ENCODE results near the gene KCNT1.

KCNT1 gene

DNA sequence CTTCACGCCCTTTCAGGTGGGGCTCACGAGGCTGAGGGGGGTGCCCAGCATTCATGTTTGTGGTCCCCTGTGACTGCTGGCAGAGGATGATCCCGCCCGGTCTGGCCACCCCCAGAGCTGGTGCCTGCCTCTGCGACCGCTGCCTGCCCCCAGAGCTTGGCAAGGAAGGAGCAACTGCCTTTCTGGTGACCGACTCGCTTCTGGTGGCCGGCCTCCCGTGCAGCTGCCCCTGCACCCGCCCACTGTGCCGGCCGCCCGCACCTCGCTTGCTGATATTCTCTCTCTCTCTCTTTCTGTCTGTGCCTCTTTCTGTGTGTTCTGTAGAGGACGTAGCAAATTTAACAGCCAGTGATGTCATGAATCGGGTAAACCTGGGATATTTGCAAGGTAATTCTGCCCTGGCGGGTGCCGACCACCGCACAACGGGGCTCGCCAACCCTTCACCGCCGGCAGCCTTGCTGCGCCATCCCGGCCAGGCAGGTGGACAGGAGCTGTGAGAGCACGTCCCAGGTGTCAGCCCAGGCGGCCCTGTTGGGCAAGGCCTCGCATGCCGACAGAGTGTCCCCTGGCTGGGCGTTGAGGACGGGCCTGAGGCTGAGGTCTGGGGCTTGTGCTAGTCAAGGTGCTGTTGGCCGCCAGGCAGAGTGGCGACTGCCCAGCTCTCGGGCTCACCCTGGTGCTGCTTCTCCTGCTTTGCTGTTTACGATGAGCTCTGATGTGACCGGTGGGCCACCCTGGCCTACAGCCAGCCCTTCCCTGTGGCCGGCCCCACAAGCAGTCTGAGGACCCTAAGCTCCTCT is 86.0 kb downstream of the KCNT1 start:
- no peaks in the 10 kb centered on the region for H3K27me3 ChIP-seq (ENCODE audit: low read length)
- H3K9me3 ChIP-seq (ENCODE audit: insufficient read depth, low read length): no peaks in the 10 kb centered on the region
- H3K79me2 ChIP-seq (ENCODE audit: insufficient read depth, low read length): no peaks in the 10 kb centered on the region
- no peaks in the 10 kb centered on the region for H3K9me2 ChIP-seq (replicated peaks; ENCODE audit: insufficient read depth, low read length)
- H3K36me3 ChIP-seq (ENCODE audit: low read length): no peaks in the 10 kb centered on the region
- no peaks in the 10 kb centered on the region for H4K20me1 ChIP-seq (ENCODE audit: low read depth, low read length)
- H3K4me2 ChIP-seq (ENCODE audit: low read depth, low read length, poor library complexity, severe bottlenecking): no peak overlapping the region
- no peak overlapping the region for H3K4me3 ChIP-seq (ENCODE audit: insufficient read depth, low read length, poor library complexity, severe bottlenecking)
- no peak overlapping the region for H2AFZ ChIP-seq (ENCODE audit: low read depth, low read length, severe bottlenecking)
- no peak overlapping the region for H3K27ac ChIP-seq (ENCODE audit: low read depth, low read length)
- TF ChIP-seq EZH2phosphoT487 (conservative IDR thresholded peaks at IDR 0.05; ENCODE audit: low read length) (no peak), CTCF (IDR thresholded peaks at IDR 0.05; ENCODE audit: insufficient read depth, low read length, poor library complexity, severe bottlenecking) (no peak)
- H3K9ac ChIP-seq (ENCODE audit: low read length): no peak overlapping the region
- H3F3A ChIP-seq (ENCODE audit: insufficient read depth): no peaks in the 10 kb centered on the region

GRCh38 chr9:135788576-135789300 is 86.8 kb downstream of the KCNT1 start:
- H3K79me2 ChIP-seq (ENCODE audit: insufficient read depth, low read length): no peaks in the 10 kb centered on the region
- H3F3A ChIP-seq (ENCODE audit: insufficient read depth): no peaks in the 10 kb centered on the region
- no peak overlapping the region for H3K4me3 ChIP-seq (ENCODE audit: insufficient read depth, low read length, poor library complexity, severe bottlenecking)
- H3K9ac ChIP-seq (ENCODE audit: low read length): no peak overlapping the region
- H3K27ac ChIP-seq (ENCODE audit: low read depth, low read length): no peak overlapping the region
- no peak overlapping the region for H3K4me2 ChIP-seq (ENCODE audit: low read depth, low read length, poor library complexity, severe bottlenecking)
- no peak for TF ChIP-seq EZH2phosphoT487 (conservative IDR thresholded peaks at IDR 0.05; ENCODE audit: low read length)
- TF ChIP-seq CTCF (IDR thresholded peaks at IDR 0.05; ENCODE audit: insufficient read depth, low read length, poor library complexity, severe bottlenecking): no peak
- no peaks in the 10 kb centered on the region for H4K20me1 ChIP-seq (ENCODE audit: low read depth, low read length)
- H3K36me3 ChIP-seq (ENCODE audit: low read length): no peaks in the 10 kb centered on the region
- H3K9me2 ChIP-seq (replicated peaks; ENCODE audit: insufficient read depth, low read length): no peaks in the 10 kb centered on the region
- H3K9me3 ChIP-seq (ENCODE audit: insufficient read depth, low read length): no peaks in the 10 kb centered on the region
- no peak overlapping the region for H2AFZ ChIP-seq (ENCODE audit: low read depth, low read length, severe bottlenecking)
- no peaks in the 10 kb centered on the region for H3K27me3 ChIP-seq (ENCODE audit: low read length)

DNA sequence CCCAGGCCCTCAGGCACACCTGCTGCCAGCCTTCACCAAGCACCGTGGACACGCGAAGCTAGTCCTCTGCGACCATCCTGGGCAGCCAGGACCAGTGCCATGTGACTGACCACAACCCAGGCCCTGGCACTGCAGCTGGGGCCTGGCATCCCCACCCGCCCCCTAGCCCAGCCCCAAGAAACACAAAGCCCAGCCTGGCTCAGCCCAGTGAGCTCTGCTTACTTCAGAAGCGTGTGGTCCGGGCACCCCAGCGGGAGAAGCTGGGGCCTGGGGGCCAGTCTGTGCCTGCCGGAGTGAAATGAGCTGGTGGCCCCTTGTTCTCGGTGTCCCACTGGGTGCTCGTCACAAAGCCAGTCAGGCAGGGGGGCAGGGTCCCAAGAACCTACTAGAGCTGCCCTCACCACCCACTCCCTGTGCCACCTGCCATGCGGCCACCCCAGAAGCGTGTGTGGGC is 87.9 kb downstream of the KCNT1 start:
- no peak overlapping the region for H3K9ac ChIP-seq (ENCODE audit: low read length)
- H3K79me2 ChIP-seq (ENCODE audit: insufficient read depth, low read length): no peaks in the 10 kb centered on the region
- H3K4me2 ChIP-seq (ENCODE audit: low read depth, low read length, poor library complexity, severe bottlenecking): no peak overlapping the region
- TF ChIP-seq CTCF (IDR thresholded peaks at IDR 0.05; ENCODE audit: insufficient read depth, low read length, poor library complexity, severe bottlenecking): no peak
- no peaks in the 10 kb centered on the region for H3K9me2 ChIP-seq (replicated peaks; ENCODE audit: insufficient read depth, low read length)
- no peaks in the 10 kb centered on the region for H3K9me3 ChIP-seq (ENCODE audit: insufficient read depth, low read length)
- H3K27me3 ChIP-seq (ENCODE audit: low read length): no peaks in the 10 kb centered on the region
- no peak overlapping the region for H2AFZ ChIP-seq (ENCODE audit: low read depth, low read length, severe bottlenecking)
- no peak overlapping the region for H3K27ac ChIP-seq (ENCODE audit: low read depth, low read length)
- H4K20me1 ChIP-seq (ENCODE audit: low read depth, low read length): no peaks in the 10 kb centered on the region
- no peaks in the 10 kb centered on the region for H3F3A ChIP-seq (ENCODE audit: insufficient read depth)
- no peak overlapping the region for H3K4me3 ChIP-seq (ENCODE audit: insufficient read depth, low read length, poor library complexity, severe bottlenecking)
- H3K36me3 ChIP-seq (ENCODE audit: low read length): no peaks in the 10 kb centered on the region
